ACHN (cell line): ENCODE results near the gene KMO.

Source experiments
- DNase-seq: peaks from one replicate; pipeline ENCODE4 v3.0.0-alpha.2; 2015
- in situ Hi-C: cut with HindIII; loops from 2 replicates; pipeline ENCODE4 v1.10.0; 2017; ENCODE audit warnings: low sequenced_read_pairs, low pct_ligation_motif_present, low pct_unique_long_range_greater_than_20kb

Gene KMO

GRCh38 chr1:241533326-241534115 is 1.3 kb downstream of the KMO start:
- no peak for DNase-seq
- in situ Hi-C loops = no loop called here

DNA sequence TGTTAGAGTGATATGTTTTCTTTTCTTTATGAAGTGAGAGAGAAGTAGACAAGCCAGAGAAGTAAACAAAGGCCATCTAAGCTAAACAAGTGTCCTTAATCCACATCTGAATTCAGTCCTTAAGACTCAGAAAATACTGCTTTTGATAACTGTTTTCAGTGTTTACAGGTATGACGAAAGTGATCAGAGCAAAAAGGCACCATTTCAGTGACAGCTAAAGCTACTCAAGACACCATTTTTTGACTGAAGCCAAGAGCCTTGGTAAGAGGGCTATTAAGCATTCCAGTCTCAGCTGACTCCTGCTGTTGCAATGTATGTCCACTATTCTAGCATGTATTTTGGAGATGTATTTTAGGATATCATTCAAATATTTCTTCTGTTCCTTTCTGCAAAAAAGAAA is 4.1 kb downstream of the KMO start:
- DNase-seq = no peak
- in situ Hi-C loops = no loop called here

DNA sequence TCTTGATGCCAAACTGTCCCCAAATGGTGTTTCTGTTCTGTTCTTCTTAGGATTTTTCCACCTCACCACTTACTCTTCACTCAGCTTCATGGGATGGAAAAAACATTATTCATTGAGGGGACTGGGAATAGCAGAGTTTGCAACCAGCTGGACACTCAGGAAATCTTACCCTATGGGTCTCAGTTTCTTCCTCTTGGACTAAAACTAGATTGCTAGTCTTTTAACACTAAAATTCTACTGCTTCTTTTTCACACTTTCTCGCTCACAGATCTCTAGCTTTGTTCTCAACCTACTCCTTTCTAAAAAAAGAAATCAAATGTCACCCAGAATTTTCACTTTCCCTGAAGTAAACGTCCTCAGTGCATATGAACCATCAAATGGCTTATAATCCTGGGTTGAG is 4.8 kb downstream of the KMO start:
- in situ Hi-C loops = no loop called here
- no peak for DNase-seq

DNA sequence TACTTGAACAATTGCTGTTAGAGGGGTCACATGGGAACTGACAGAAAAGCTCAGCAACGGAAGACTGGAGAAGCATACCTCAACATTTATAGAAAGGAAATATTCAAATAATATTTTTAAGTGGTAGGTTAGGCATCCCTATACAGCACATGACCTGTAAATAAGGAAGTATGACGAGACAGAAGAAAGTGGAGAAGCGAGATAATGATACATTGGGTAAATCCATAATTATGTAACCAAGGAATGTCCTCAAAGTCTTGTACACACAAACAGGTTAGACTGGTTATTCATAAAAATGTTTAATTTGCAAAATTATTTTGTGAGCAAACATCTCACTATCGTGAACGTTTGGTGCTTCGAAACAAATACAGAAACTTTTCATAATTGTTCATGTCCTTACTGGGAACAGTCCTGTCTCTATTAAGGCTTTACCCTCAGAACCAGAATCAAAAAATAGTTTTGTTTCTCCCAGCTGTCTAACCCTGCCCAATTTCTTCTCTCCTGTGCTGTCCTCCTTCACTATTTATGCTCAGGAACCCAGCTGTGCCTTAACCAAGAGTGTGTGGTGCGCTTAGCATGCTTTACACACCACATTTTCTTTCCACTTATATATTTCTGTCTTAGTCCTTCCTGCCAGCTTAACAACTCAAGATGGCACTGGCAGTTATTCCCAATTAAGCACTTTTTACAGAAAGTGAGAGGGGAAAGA is 10.2 kb downstream of the KMO start:
- no peak for DNase-seq
- in situ Hi-C loops = no loop called here

DNA sequence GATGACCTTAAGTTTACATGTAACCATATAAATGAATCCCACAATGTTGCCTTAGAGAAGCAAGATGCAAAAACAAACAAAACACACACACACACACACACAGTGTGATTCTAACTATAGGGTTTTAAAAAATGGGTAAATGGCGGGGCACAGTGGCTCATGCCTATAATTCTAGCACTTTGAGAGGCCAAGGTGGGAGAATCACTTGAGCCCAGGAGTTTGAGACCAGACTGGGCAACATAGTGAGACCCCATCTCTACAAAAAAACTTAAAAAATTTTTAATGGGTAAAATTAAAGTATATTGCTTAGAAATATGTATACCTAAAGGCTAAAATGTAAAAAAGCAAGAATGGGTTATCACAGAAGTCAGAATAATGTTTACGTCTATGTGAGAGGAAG is 15.8 kb downstream of the KMO start:
- in situ Hi-C loops = no loop called here

GRCh38 chr1:241550318-241550717 is 18.1 kb downstream of the KMO start:
- in situ Hi-C loops = no loop called here
- no peak for DNase-seq

More for the DNA sequence above, 15.8 kb downstream of the KMO start:
- no peak for DNase-seq

DNA sequence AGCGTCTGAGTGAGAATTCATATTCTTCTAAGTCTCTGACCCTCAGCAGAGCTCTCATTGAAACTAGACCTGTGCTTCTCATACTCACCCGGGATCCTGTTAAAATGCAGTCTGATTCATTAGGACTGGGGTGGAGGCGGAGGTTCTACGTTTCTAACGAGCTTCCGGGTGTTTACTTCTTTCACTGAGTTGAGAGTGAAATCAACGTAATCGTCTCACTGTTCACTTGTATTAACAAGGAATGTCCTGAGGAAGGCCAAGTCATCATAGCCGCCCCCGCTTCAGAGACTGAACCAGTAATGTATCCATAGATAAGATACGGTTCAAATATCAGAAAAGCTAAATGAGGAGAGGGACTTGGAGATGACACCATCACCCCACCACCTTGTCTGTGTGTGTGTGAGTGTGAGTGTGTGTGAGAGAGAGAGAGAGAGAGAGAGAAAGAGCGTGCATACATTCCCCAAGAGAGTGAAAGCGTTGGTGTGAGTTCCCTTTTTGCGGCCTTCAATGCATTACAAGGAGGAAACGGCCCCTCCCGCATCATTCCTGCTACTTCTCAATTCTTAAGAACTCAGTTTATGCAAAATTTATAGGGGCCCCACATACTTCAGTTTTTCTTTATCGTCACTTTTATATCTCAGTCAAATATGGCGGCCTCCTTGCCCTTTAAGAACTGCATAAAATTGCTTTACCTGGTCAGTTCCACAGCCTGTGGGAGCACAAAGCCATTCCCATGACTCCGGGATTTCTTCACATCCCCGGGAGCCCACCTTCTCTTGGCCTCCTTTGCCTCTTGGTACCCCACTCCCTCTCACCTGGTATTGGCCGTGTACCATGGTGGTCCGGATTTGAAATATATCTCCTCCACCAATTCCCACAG is 19.8 kb downstream of the KMO start:
- no peak for DNase-seq
- in situ Hi-C loops = no loop called here

- no peak for DNase-seq
- in situ Hi-C loops = no loop called here
Observed at GRCh38 chr1:241553886-241554592, 21.9 kb downstream of the KMO start.

GRCh38 chr1:241555526-241555925 is 23.3 kb downstream of the KMO start:
- DNase-seq = no peak
- in situ Hi-C loops = no loop called here

GRCh38 chr1:241557031-241557430 is 24.9 kb downstream of the KMO start:
- DNase-seq = no peak
- in situ Hi-C loops = no loop called here

- DNase-seq = no peak
- in situ Hi-C loops = no loop called here
Observed at GRCh38 chr1:241557551-241558193, 25.5 kb downstream of the KMO start.

DNA sequence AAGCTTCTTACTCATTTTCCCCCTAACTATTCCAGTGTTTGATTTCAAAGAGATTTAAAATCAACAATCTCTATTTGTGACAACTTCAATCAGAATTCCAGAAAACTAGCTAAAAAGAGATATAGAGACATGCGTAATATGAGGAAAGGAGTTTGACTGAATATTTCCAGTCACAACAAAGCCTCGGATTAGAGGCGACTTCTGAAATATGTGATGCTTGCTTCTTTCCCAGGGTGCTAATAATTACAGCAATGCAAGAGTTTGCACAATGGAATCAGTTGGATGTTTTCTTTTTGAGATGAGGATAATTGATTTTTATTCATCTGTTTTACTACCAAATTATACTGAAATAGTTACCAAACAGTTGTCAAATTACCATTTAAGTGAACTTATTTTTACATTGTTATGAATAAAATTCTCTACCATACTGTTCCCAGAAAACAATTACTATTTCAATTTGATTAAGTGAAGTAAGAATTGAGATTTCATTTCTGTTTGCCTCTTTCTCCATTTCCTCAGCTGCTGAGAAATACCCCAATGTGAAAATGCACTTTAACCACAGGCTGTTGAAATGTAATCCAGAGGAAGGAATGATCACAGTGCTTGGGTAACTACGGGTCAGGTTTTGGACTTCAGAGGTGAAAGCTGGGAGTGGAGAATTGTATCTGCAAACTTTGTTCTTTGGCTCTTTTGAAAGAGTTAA is 28.1 kb downstream of the KMO start:
- DNase-seq = no peak
- in situ Hi-C loops = no loop called here

- in situ Hi-C loops = no loop called here
- DNase-seq = no peak
Observed at GRCh38 chr1:241560849-241561187, 28.6 kb downstream of the KMO start.

GRCh38 chr1:241569848-241570247 is 37.7 kb downstream of the KMO start:
- in situ Hi-C loops = no loop called here
- no peak for DNase-seq

DNA sequence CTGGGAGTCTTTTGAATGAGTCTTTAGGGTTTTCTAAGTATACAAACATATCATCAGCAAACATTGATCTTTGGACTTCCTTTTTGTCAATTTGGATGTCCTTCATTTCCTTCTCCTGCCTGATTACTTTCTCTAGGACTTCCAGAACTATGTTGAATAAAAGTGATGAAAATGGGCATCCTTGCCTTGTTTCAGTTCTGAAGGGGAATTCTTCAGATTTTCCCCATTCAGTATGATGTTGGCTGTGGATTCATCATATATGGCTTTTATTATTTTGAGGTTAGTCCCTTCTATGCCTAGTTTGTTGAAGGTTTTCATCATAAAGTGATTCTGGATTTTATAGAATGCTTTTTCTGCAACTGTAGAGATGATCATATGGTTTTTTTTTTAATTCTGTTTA is 42.0 kb downstream of the KMO start:
- in situ Hi-C loops = no loop called here
- DNase-seq = no peak

DNA sequence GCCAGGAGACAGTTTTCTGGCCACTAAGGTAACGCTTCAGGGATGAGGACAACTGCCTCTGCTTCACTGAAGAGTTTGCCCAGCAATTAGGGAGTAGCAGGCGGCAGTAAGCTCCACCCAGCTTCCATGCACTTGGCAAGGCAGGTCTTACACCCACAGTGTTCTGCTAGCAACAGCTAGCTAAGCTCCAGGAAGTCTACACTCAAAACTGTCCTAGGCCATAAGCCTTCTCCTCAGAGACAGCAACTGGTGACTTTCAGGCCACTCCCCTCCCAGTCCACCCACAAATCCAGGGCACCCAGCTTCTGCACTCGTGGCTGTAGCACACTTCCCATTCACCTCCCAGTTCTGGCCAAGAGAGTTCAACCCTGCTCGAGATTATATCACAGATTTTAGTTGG is 47.3 kb downstream of the KMO start:
- DNase-seq = no peak
- in situ Hi-C loops = no loop called here

DNA sequence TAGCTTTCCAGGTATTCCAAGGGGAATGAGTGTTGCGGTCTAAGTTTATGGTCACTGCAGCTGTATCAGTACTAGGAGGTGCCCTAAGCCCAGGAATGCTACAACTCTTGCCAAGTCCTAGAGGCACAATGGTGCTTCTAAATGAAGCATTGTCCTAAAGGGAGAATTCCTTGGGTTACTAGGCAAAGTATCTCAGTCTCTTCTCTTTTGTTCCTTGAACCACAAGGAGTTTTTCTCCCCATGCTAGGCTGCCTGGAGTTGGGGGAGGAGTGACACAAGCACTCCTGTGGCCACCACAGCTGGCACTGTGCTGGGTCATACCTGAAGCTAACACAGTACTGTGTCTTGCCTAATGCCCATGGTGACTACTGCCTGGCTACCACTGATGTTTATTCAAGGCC is 50.7 kb downstream of the KMO start:
- DNase-seq = no peak
- in situ Hi-C loops = no loop called here
